Neural progenitor cell (in vitro differentiated cells): ENCODE data around the gene MDFIC2.

Experiments used
- CTCF ChIP-seq: fragments of 200-600 bp; sonication (generic); IDR thresholded peaks from 2 replicates; pipeline ENCODE4 v1.5.1; 2017; ENCODE audit warnings: antibody characterized with exemption, mild to moderate bottlenecking
- EZH2phosphoT487 ChIP-seq: fragments of 200-600 bp; sonication (generic); IDR thresholded peaks from 2 replicates; pipeline ENCODE4 v1.6.1; 2017; ENCODE audit warnings: antibody characterized with exemption

DNA sequence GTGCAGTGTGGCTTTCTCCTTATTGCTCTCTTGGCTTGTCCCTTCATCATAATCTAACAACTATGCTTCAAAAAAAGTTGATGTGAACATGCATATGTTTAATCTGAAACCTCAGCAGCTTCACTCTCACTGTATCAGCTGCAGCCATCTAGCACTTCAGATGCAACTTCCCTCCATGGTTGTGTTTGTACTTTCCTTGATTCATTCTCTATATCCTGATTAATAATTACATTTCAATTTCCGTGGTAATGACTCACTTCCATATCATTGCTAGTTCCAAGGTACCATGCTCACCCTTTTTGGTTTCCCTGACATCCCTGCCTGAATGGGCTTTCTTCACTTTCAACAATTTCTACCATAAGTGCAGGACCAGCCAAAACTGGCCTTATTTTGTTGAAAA is 51.2 kb downstream of the MDFIC2 start:
- no peak for TF ChIP-seq CTCF
- TF ChIP-seq EZH2phosphoT487 = no peak
